NT2/D1 (cell line): ENCODE data around the gene MYOF.

ENCODE experiments used
- DNase-seq: peaks from one replicate; pipeline ENCODE4 v3.0.0-alpha.2; 2011; ENCODE audit warnings: low read depth, low spot score
- H3K27me3 ChIP-seq: 2 replicates; pipeline ENCODE4 v1.6.0; 2011; ENCODE audit warnings: mild to moderate bottlenecking; ENCODE audit not compliant: insufficient read length, insufficient read depth
- H3K36me3 ChIP-seq: 2 replicates; pipeline ENCODE4 v1.6.1; 2011; ENCODE audit warnings: mild to moderate bottlenecking, low read length, mixed read lengths; ENCODE audit not compliant: insufficient read depth, insufficient read length
- H3K4me1 ChIP-seq: 2 replicates; pipeline ENCODE4 v1.5.1; 2011; ENCODE audit not compliant: insufficient read depth, insufficient read length
- H3K4me3 ChIP-seq: 2 replicates; pipeline ENCODE4 v1.5.1; 2011; ENCODE audit warnings: low read depth; ENCODE audit not compliant: insufficient read length
- H3K9ac ChIP-seq: 2 replicates; pipeline ENCODE4 v1.6.0; 2011; ENCODE audit warnings: low read depth; ENCODE audit not compliant: insufficient read length
- H3K9me3 ChIP-seq: 2 replicates; pipeline ENCODE4 v1.5.1; 2011; ENCODE audit warnings: mild to moderate bottlenecking, low read length; ENCODE audit not compliant: insufficient read depth
- SUZ12 ChIP-seq: IDR thresholded peaks from 2 replicates; pipeline ENCODE4 v1.6.1; 2011; ENCODE audit not compliant: insufficient read length, insufficient read depth; ENCODE audit errors: extremely low read depth
- YY1 ChIP-seq: IDR thresholded peaks from 2 replicates; pipeline ENCODE4 v1.6.1; 2011; ENCODE audit not compliant: insufficient read length, insufficient read depth
- ZNF274 ChIP-seq: IDR thresholded peaks from 2 replicates; pipeline ENCODE4 v1.6.1; 2011; ENCODE audit warnings: mild to moderate bottlenecking, low read depth, low read length

The MYOF gene

GRCh38 chr10:93482145-93482834 is at the start of gene MYOF:
MYOF (minus strand) TSS chr10:93482334; CDS start chr10:93482194, 140 bp downstream.
- Histone ChIP-seq H3K4me3 (peak within 1 kb of the TSS; percentile 51), H3K9ac (peak within 1 kb of the TSS; percentile 66), H3K27me3 (no peaks in the 10 kb centered on the region), H3K36me3 (peaks cover 10% of the 10 kb centered on the region), H3K4me1 (peaks cover 2% of the 10 kb centered on the region), H3K9me3 (no peaks in the 10 kb centered on the region)
- no peak for DNase-seq
- TF ChIP-seq ZNF274: no peak
- TF ChIP-seq YY1: no peak
- no peak for TF ChIP-seq SUZ12

- Histone ChIP-seq H3K4me3 (no peak overlapping the region), H3K9me3 (peaks cover 32% of the 10 kb centered on the region), H3K9ac (no peak overlapping the region), H3K36me3 (peaks cover 71% of the 10 kb centered on the region), H3K27me3 (no peaks in the 10 kb centered on the region), H3K4me1 (no peaks in the 10 kb centered on the region)
- DNase-seq: no peak
- no peak for TF ChIP-seq ZNF274
- no peak for TF ChIP-seq YY1
- TF ChIP-seq SUZ12: no peak
Observed at GRCh38 chr10:93518531-93518930, 36.4 kb upstream of the MYOF start.

- TF ChIP-seq SUZ12 (no peak), YY1 (no peak), ZNF274 (no peak)
- peaks cover 28% of the 10 kb centered on the region for H3K9me3 ChIP-seq
- no peaks in the 10 kb centered on the region for H3K4me1 ChIP-seq
- no peak overlapping the region for H3K4me3 ChIP-seq
- no peak overlapping the region for H3K9ac ChIP-seq
- DNase-seq: no peak
- peaks cover 69% of the 10 kb centered on the region for H3K36me3 ChIP-seq
- no peaks in the 10 kb centered on the region for H3K27me3 ChIP-seq
Observed at GRCh38 chr10:93516006-93516380, 33.9 kb upstream of the MYOF start.

GRCh38 chr10:93515071-93516005 is 33.2 kb upstream of the MYOF start:
- Histone ChIP-seq H3K36me3 (peaks cover 63% of the 10 kb centered on the region), H3K9me3 (peaks cover 21% of the 10 kb centered on the region; the same call in 1 of the 2 replicates), H3K9ac (no peak overlapping the region), H3K4me1 (no peaks in the 10 kb centered on the region), H3K4me3 (no peak overlapping the region), H3K27me3 (no peaks in the 10 kb centered on the region)
- no peak for DNase-seq
- TF ChIP-seq ZNF274 (no peak), SUZ12 (no peak), YY1 (no peak)

GRCh38 chr10:93514521-93514920 is 32.4 kb upstream of the MYOF start:
- TF ChIP-seq YY1: no peak
- TF ChIP-seq ZNF274: no peak
- TF ChIP-seq SUZ12: no peak
- no peak for DNase-seq
- Histone ChIP-seq H3K9me3 (peaks cover 13% of the 10 kb centered on the region; the same call in 1 of the 2 replicates), H3K27me3 (no peaks in the 10 kb centered on the region), H3K36me3 (peaks cover 59% of the 10 kb centered on the region), H3K9ac (no peak overlapping the region), H3K4me1 (no peaks in the 10 kb centered on the region), H3K4me3 (no peak overlapping the region)

DNA sequence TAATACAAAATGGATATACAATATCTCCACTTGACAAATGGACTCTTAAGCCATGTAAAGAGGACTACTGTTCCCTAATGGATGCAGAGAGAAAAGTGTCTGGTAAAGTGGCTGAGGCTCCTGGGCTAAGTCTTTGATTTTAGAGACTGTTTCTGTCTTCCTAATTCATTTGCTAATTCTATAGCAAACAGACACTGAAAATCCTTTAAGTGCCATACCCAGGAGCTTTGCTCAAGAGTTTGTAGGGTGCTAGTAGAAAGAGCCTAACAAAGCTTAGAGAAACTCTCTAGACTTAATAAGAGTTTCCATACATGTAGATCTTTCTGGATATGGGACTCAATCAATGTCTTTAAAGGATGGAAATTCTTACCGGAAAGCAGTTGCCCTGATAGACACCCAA is 31.0 kb upstream of the MYOF start:
- Histone ChIP-seq H3K9me3 (no peaks in the 10 kb centered on the region), H3K4me1 (no peaks in the 10 kb centered on the region), H3K9ac (no peak overlapping the region), H3K36me3 (peaks cover 49% of the 10 kb centered on the region), H3K27me3 (no peaks in the 10 kb centered on the region), H3K4me3 (no peak overlapping the region)
- TF ChIP-seq ZNF274 (no peak), YY1 (no peak), SUZ12 (no peak)
- no peak for DNase-seq

DNA sequence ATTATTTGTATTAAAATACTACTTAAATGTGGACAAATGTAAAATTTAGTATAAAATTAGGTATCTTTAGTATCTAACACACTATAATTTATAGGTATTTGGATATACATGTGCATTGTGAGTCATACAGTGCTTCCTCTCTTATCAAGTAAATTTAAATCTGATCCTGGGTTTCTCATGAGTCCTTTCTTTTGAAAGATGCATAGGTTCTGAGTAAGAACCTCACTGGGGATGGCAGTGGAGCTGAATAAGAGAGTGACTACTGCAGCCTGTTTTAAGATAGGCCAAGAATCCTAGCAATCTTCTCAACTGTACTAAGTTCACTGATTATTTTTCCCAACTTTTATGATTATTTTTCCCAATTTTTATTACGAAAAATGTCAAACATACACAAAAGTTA is 30.4 kb upstream of the MYOF start:
- no peaks in the 10 kb centered on the region for H3K27me3 ChIP-seq
- TF ChIP-seq SUZ12 (no peak), ZNF274 (no peak), YY1 (no peak)
- no peak overlapping the region for H3K9ac ChIP-seq
- no peaks in the 10 kb centered on the region for H3K9me3 ChIP-seq
- H3K4me3 ChIP-seq: no peak overlapping the region
- H3K4me1 ChIP-seq: no peaks in the 10 kb centered on the region
- H3K36me3 ChIP-seq: peaks cover 47% of the 10 kb centered on the region
- DNase-seq: no peak
